GM12878 (cell line): ENCODE data around the gene GPR87. TPM values are rescaled to one million over a fixed set of nuclear protein-coding genes. Genes with fewer than 3 reads are reported as not detected.

ENCODE experiments used
- ATAC-seq: fragments of 200-7000 bp; cut with Tn5 transposase; 3 replicates; pipeline ENCODE4 v1.9.1; 2020; ENCODE audit warnings: mild to moderate bottlenecking, moderate library complexity
- BruUV-seq: library from RNA; stranded (reverse); fragments of 400-500 nt; replicated peaks from 2 replicates; lab custom pipeline; 2021; lab: Mats Ljungman, UMichigan
- CTCF ChIA-PET: fragments of 300-600 bp; sonication (Branson Sonifier 250); formaldehyde crosslinking; extraction: SDS; loops from one replicate; lab custom pipeline; 2021; ENCODE audit warnings: inconsistent platforms; lab: Yijun Ruan, JAX
- POLR2A ChIA-PET: fragments of 350-600 bp; formaldehyde crosslinking; extraction: SDS; loops from one replicate; lab custom pipeline; 2021; ENCODE audit warnings: inconsistent platforms; lab: Charles Lee
- RAD21 ChIA-PET: fragments of 300-600 bp; sonication (Branson Sonifier 250); formaldehyde crosslinking; loops from one replicate; lab custom pipeline; 2023; ENCODE audit warnings: antibody characterized with exemption; ENCODE audit not compliant: unreplicated experiment; lab: Charles Lee
- SMC1A ChIA-PET: fragments of 300-600 bp; sonication (Branson Sonifier 250); formaldehyde crosslinking; loops from one replicate; lab custom pipeline; 2023; ENCODE audit not compliant: unreplicated experiment, uncharacterized antibody; lab: Charles Lee
- DNase-seq: peaks from one replicate; pipeline ENCODE4 v3.0.0-alpha.2; 2011; ENCODE audit warnings: low read depth, low spot score
- FAIRE-seq: peaks from 3 replicates; lab custom pipeline; 2011; peaks lifted over from hg19 to GRCh38; lab: Jason Lieb, UNC
- H2AFZ ChIP-seq: 2 replicates; pipeline ENCODE4 v1.6.0; 2011; ENCODE audit warnings: low read depth, low read length, control low read depth; ENCODE audit not compliant: control insufficient read depth
- H3K27ac ChIP-seq: 2 replicates; pipeline ENCODE4 v1.5.1; 2011; ENCODE audit warnings: control low read depth; ENCODE audit not compliant: control insufficient read depth, insufficient read depth
- H3K27me3 ChIP-seq, 2 experiments: replicated peaks in 1 of 2; 2 replicates each; pipeline versions ENCODE4 v1.6.0 to v1.6.1; 2011; ENCODE audit warnings: low read length in 1 of 2; ENCODE audit not compliant: control insufficient read depth in 2 of 2, insufficient read depth in 2 of 2
- H3K36me3 ChIP-seq, 2 experiments: 2 replicates each; pipeline ENCODE4 v1.5.1; 2011; ENCODE audit warnings: low read length in 1 of 2; ENCODE audit not compliant: control insufficient read depth in 2 of 2, insufficient read depth in 2 of 2
- H3K4me1 ChIP-seq: 2 replicates; pipeline ENCODE4 v1.6.1; 2011; ENCODE audit warnings: mild to moderate bottlenecking, low read length, moderate library complexity, mixed read lengths; ENCODE audit not compliant: control insufficient read depth, insufficient read depth
- H3K4me2 ChIP-seq: 2 replicates; pipeline ENCODE4 v1.6.0; 2011; ENCODE audit warnings: control low read depth; ENCODE audit not compliant: control insufficient read depth, insufficient read depth
- H3K4me3 ChIP-seq: fragments of 200-600 bp; sonication (generic); 2 replicates; pipeline ENCODE4 v1.5.1; 2016
- H3K79me2 ChIP-seq: 2 replicates; pipeline ENCODE4 v1.6.0; 2011; ENCODE audit warnings: low read length; ENCODE audit not compliant: control insufficient read depth, insufficient read depth
- H3K9ac ChIP-seq: 2 replicates; pipeline ENCODE4 v1.8.0; 2011; ENCODE audit warnings: low read length, control low read depth, mixed read lengths; ENCODE audit not compliant: control insufficient read depth, insufficient read depth
- H3K9me3 ChIP-seq: replicated peaks from 3 replicates; pipeline ENCODE4 v1.5.1; 2011; ENCODE audit warnings: mild to moderate bottlenecking, low read length; ENCODE audit not compliant: control insufficient read depth, insufficient read depth
- H4K20me1 ChIP-seq: 2 replicates; pipeline ENCODE4 v1.6.0; 2011; ENCODE audit not compliant: control insufficient read depth, insufficient read depth
- CHD1 ChIP-seq: IDR thresholded peaks from 2 replicates; pipeline ENCODE4 v1.6.1; 2012; ENCODE audit warnings: low read depth, low read length, improper control_type of control experiment
- E2F4 ChIP-seq: IDR thresholded peaks from 2 replicates; pipeline ENCODE4 v1.6.1; 2012; ENCODE audit warnings: low read depth, low read length, improper control_type of control experiment
- ESRRA ChIP-seq: IDR thresholded peaks from 2 replicates; pipeline ENCODE4 v1.6.1; 2012; ENCODE audit warnings: mild to moderate bottlenecking, low read length, improper control_type of control experiment
- GABPA ChIP-seq: IDR thresholded peaks from 2 replicates; pipeline ENCODE4 v1.6.1; 2014; ENCODE audit warnings: antibody characterized with exemption, low read depth, mild to moderate bottlenecking, inconsistent platforms
- GATAD2B ChIP-seq: fragments of 450-650 bp; conservative IDR thresholded peaks from 2 replicates; pipeline ENCODE4 v1.6.1; 2017; ENCODE audit warnings: low read depth, mild to moderate bottlenecking, moderate library complexity
- NR2C1 ChIP-seq: fragments of 450-650 bp; IDR thresholded peaks from 2 replicates; pipeline ENCODE4 v1.6.1; 2017; ENCODE audit warnings: antibody characterized with exemption, mild to moderate bottlenecking, moderate library complexity
- SPI1 ChIP-seq: IDR thresholded peaks from 2 replicates; pipeline ENCODE4 v1.6.1; 2011; ENCODE audit warnings: low read depth, mild to moderate bottlenecking, low read length, moderate library complexity, borderline replicate concordance; ENCODE audit not compliant: insufficient read depth
- SUPT20H ChIP-seq: IDR thresholded peaks from 2 replicates; pipeline ENCODE4 v1.6.1; 2011; ENCODE audit warnings: low read depth, mild to moderate bottlenecking, low read length, moderate library complexity, borderline replicate concordance; ENCODE audit not compliant: control insufficient read depth
- TCF3 ChIP-seq: IDR thresholded peaks from 2 replicates; pipeline ENCODE4 v1.6.1; 2012; ENCODE audit warnings: low read depth, mild to moderate bottlenecking, low read length, borderline replicate concordance; ENCODE audit not compliant: insufficient read depth
- YY1 ChIP-seq: IDR thresholded peaks from 2 replicates; pipeline ENCODE4 v1.6.1; 2011; ENCODE audit warnings: low read depth, mild to moderate bottlenecking, low read length
- ZNF207 ChIP-seq: fragments of 450-650 bp; IDR thresholded peaks from 2 replicates; pipeline ENCODE4 v1.6.1; 2014; ENCODE audit warnings: antibody characterized with exemption, mild to moderate bottlenecking, borderline replicate concordance
- ZNF24 ChIP-seq: fragments of 450-650 bp; IDR thresholded peaks from 2 replicates; pipeline ENCODE4 v1.6.1; 2017; ENCODE audit warnings: antibody characterized with exemption, mild to moderate bottlenecking
- ZNF622 ChIP-seq: fragments of 450-650 bp; IDR thresholded peaks from 2 replicates; pipeline ENCODE4 v1.6.1; 2017; ENCODE audit warnings: mild to moderate bottlenecking, inconsistent platforms
- ZSCAN29 ChIP-seq: fragments of 450-650 bp; IDR thresholded peaks from 2 replicates; pipeline ENCODE4 v1.6.1; 2017; ENCODE audit warnings: mild to moderate bottlenecking, moderate library complexity
- WGBS: methylation state at CpG from one replicate; pipeline ENCODE4 v1.1.6; 2016; ENCODE audit warnings: low lambda C conversion rate; ENCODE audit not compliant: insufficient replicate concordance, insufficient coverage; ENCODE audit errors: missing lambda C conversion rate; 5-methylcytosine and 5-hydroxymethylcytosine counted together
- in situ Hi-C: fragments of 300-500 bp; cut with MboI; formaldehyde crosslinking; loops from 9 replicates; pipeline ENCODE4 v1.14.3; 2018; ENCODE audit warnings: mixed read lengths
- intact Hi-C: fragments of 100-400 bp; cut with micrococcal nuclease; formaldehyde crosslinking; loops from one replicate; pipeline ENCODE4 v1.14.2; 2022; ENCODE audit not compliant: unreplicated experiment
- polyA plus RNA-seq, 11 experiments: library from polyadenylated mRNA; depleted of rRNA in 4 of 11; unstranded in 6 of 11; stranded (reverse) in 5 of 11; fragments of >200 nt; fragmentation: Nextera tagmentation in 4 of 11; fragmentation: Illumina TruSeq in 1 of 11; extraction: Ambion mirVana in 4 of 11; extraction: Trizol in 1 of 11; gene quantifications; 1 replicate in 1 of 11; 2 replicates in 10 of 11; pipeline versions ENCODE4 v1.2.1 to v1.2.3, GENCODE V29; 2011 to 2016; ENCODE audit warnings: inconsistent platforms in 2 of 11, missing spikeins in 2 of 11, low read depth in 1 of 11
- total RNA-seq, 4 experiments: library from RNA; depleted of rRNA in 3 of 4; stranded (reverse); fragments of >200 nt in 3 of 4; fragmentation: Illumina TruSeq in 1 of 4; extraction: Trizol in 1 of 4; gene quantifications; 2 replicates each; pipeline versions ENCODE4 v1.2.1 to v1.2.3, GENCODE V29; 2013 to 2021
- TF ChIP-seq, protein P1 (sequence below): fragments of 450-650 bp; IDR thresholded peaks from 2 replicates; pipeline ENCODE4 v1.6.1; 2016; ENCODE audit warnings: mild to moderate bottlenecking, moderate library complexity, borderline replicate concordance

GPR87 gene
- total and polyA plus RNA-seq, 10 of the 15 experiments (the other 5 are each of a cell fraction or from before 2014, with no cell fraction given), result 0.06 to 0.27 (median 0.16) TPM; not detected in 5

- no TSS peak for BruUV-seq
- H3K4me2 ChIP-seq, result no peak overlapping the region
These were observed 29.7 kb upstream of the GPR87 start for GRCh38 chr3:151346292-151346691.

More at GRCh38 chr3:151346292-151346691, 29.7 kb upstream of the GPR87 start:
- Histone ChIP-seq H3K36me3 (no peaks in the 10 kb centered on the region), H3K27me3 (no peaks in the 10 kb centered on the region), H3K27ac (no peak overlapping the region), H2AFZ (no peak overlapping the region), H3K79me2 (no peaks in the 10 kb centered on the region), H3K9me3 (no peaks in the 10 kb centered on the region), H3K4me3 (no peak overlapping the region)
- ChIA-PET POLR2A (interaction anchor here (0.5 kb wide), 1 partner anchor 22 kb away, joined by 3 read pairs; no protein-coding TSS in a partner anchor), CTCF (interaction anchor here (0.6 to 1.0 kb wide), 3 partner anchors 58 to 178 kb away, joined by 3 read pairs; no protein-coding TSS in a partner anchor)
- FAIRE-seq (no peak), ATAC-seq (no peak)
- in situ Hi-C loops, result no loop called here
- TF ChIP-seq, protein P1, sequence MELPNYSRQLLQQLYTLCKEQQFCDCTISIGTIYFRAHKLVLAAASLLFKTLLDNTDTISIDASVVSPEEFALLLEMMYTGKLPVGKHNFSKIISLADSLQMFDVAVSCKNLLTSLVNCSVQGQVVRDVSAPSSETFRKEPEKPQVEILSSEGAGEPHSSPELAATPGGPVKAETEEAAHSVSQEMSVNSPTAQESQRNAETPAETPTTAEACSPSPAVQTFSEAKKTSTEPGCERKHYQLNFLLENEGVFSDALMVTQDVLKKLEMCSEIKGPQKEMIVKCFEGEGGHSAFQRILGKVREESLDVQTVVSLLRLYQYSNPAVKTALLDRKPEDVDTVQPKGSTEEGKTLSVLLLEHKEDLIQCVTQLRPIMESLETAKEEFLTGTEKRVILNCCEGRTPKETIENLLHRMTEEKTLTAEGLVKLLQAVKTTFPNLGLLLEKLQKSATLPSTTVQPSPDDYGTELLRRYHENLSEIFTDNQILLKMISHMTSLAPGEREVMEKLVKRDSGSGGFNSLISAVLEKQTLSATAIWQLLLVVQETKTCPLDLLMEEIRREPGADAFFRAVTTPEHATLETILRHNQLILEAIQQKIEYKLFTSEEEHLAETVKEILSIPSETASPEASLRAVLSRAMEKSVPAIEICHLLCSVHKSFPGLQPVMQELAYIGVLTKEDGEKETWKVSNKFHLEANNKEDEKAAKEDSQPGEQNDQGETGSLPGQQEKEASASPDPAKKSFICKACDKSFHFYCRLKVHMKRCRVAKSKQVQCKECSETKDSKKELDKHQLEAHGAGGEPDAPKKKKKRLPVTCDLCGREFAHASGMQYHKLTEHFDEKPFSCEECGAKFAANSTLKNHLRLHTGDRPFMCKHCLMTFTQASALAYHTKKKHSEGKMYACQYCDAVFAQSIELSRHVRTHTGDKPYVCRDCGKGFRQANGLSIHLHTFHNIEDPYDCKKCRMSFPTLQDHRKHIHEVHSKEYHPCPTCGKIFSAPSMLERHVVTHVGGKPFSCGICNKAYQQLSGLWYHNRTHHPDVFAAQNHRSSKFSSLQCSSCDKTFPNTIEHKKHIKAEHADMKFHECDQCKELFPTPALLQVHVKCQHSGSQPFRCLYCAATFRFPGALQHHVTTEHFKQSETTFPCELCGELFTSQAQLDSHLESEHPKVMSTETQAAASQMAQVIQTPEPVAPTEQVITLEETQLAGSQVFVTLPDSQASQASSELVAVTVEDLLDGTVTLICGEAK, result no peak
- TF ChIP-seq CHD1 (no peak), YY1 (no peak), GATAD2B (no peak), TCF3 (no peak), SUPT20H (no peak), SPI1 (no peak), GABPA (no peak), ZSCAN29 (no peak), E2F4 (no peak), ZNF24 (no peak), ZNF622 (no peak), ZNF207 (no peak), NR2C1 (no peak), ESRRA (no peak)
- TF ChIP-seq, all 136 proteins: peak for 0
- intact Hi-C loops, result no loop called here
- Histone ChIP-seq H3K9ac (no peak overlapping the region), H3K4me1 (peaks cover 4% of the 10 kb centered on the region; the same call in 1 of the 2 replicates), H4K20me1 (no peaks in the 10 kb centered on the region)
- RAD21 ChIA-PET, result interaction anchor here (1.4 kb wide), 1 partner anchor 11 kb away, joined by 3 read pairs; no protein-coding TSS in a partner anchor
- SMC1A ChIA-PET, result interaction anchor here (1.3 kb wide), 1 partner anchor 22 kb away, joined by 4 read pairs; no protein-coding TSS in a partner anchor
- 60% methylated on average over 3 of the region's 3 CpGs for WGBS
- DNase-seq, result no peak
